Stimulated activated memory B cell treated with anti-CD40 and anti-IgM and Interleukin-4, amounts not matched to agents 10 μg/mL and 1 μg/mL and 100 μg/mL, for 72 hours (primary cell): Measurements from ENCODE around the gene NDC80.
"Not testable (repeated sequence)": the region's sequence is repeated elsewhere in the genome, so short reads cannot be mapped to it uniquely, and the experiment has no call there.

Experiments
- ATAC-seq: fragments of 150-1000 bp; cut with Tn5 transposase; 2 replicates; pipeline ENCODE4 v1.10.0; 2021
- H3K27ac Mint-ChIP-seq: one replicate; pipeline ENCODE4 v1.8.0; 2022; ENCODE audit warnings: mild to moderate bottlenecking, mixed read lengths
- H3K27me3 Mint-ChIP-seq: one replicate; pipeline ENCODE4 v1.8.0; 2022; ENCODE audit warnings: mixed read lengths
- H3K36me3 Mint-ChIP-seq: one replicate; pipeline ENCODE4 v1.8.0; 2022; ENCODE audit warnings: mixed read lengths
- H3K4me1 Mint-ChIP-seq: one replicate; pipeline ENCODE4 v1.8.0; 2022; ENCODE audit warnings: mixed read lengths
- H3K4me3 Mint-ChIP-seq: one replicate; pipeline ENCODE4 v1.8.0; 2022; ENCODE audit warnings: mild to moderate bottlenecking, moderate library complexity, mixed read lengths
- H3K9me3 Mint-ChIP-seq: one replicate; pipeline ENCODE4 v1.8.0; 2022; ENCODE audit warnings: mixed read lengths

Gene NDC80

GRCh38 chr18:2571200-2572170, at the start of gene NDC80, which contains the start of gene METTL4:
TSS of gene NDC80 (plus strand) at chr18:2571557. CDS start at chr18:2572986, 1,429 bp downstream.
TSS of gene METTL4 (minus strand) at chr18:2571505. CDS start at chr18:2567216, 4,289 bp downstream.
- H3K27me3 Mint-ChIP-seq: no peaks in the 10 kb centered on the region
- no peaks in the 10 kb centered on the region for H3K36me3 Mint-ChIP-seq
- peak within 1 kb of the TSS; percentile 99 for H3K4me3 Mint-ChIP-seq
- ATAC-seq: peak; percentile 94
- no peaks in the 10 kb centered on the region for H3K9me3 Mint-ChIP-seq
- H3K4me1 Mint-ChIP-seq: peaks cover 42% of the 10 kb centered on the region
- H3K27ac Mint-ChIP-seq: peak within 1 kb of the TSS; percentile 99

- no peaks in the 10 kb centered on the region for H3K27me3 Mint-ChIP-seq
- H3K36me3 Mint-ChIP-seq: peaks cover 5% of the 10 kb centered on the region
- H3K4me1 Mint-ChIP-seq: no peaks in the 10 kb centered on the region
- H3K4me3 Mint-ChIP-seq: no peak overlapping the region
- H3K27ac Mint-ChIP-seq: no peak overlapping the region
- no peak for ATAC-seq
- H3K9me3 Mint-ChIP-seq: no peaks in the 10 kb centered on the region
Observed at GRCh38 chr18:2522112-2522511, 49.2 kb upstream of the NDC80 start.

GRCh38 chr18:2524794-2525198, 46.6 kb upstream of the NDC80 start:
- H3K9me3 Mint-ChIP-seq, H3K4me3 Mint-ChIP-seq, H3K27ac Mint-ChIP-seq, H3K27me3 Mint-ChIP-seq, H3K4me1 Mint-ChIP-seq, ATAC-seq: not testable (repeated sequence)
- peaks cover 16% of the 10 kb centered on the region for H3K36me3 Mint-ChIP-seq

GRCh38 chr18:2526329-2526728, 45.0 kb upstream of the NDC80 start:
- no peaks in the 10 kb centered on the region for H3K9me3 Mint-ChIP-seq
- H3K36me3 Mint-ChIP-seq: peaks cover 17% of the 10 kb centered on the region
- H3K27me3 Mint-ChIP-seq: no peaks in the 10 kb centered on the region
- H3K4me1 Mint-ChIP-seq: no peaks in the 10 kb centered on the region
- H3K4me3 Mint-ChIP-seq: no peak overlapping the region
- ATAC-seq: no peak
- no peak overlapping the region for H3K27ac Mint-ChIP-seq

- Mint-ChIP-seq H3K27ac (no peak overlapping the region), H3K4me3 (no peak overlapping the region), H3K9me3 (no peaks in the 10 kb centered on the region), H3K4me1 (peaks cover 2% of the 10 kb centered on the region), H3K27me3 (no peaks in the 10 kb centered on the region), H3K36me3 (peaks cover 29% of the 10 kb centered on the region)
- no peak for ATAC-seq
Observed at GRCh38 chr18:2529154-2529553, 42.2 kb upstream of the NDC80 start.

GRCh38 chr18:2531751-2532150, 39.6 kb upstream of the NDC80 start:
- no peak overlapping the region for H3K4me3 Mint-ChIP-seq
- H3K36me3 Mint-ChIP-seq: peaks cover 44% of the 10 kb centered on the region
- no peaks in the 10 kb centered on the region for H3K9me3 Mint-ChIP-seq
- no peaks in the 10 kb centered on the region for H3K27me3 Mint-ChIP-seq
- no peak overlapping the region for H3K27ac Mint-ChIP-seq
- ATAC-seq: no peak
- H3K4me1 Mint-ChIP-seq: peaks cover 27% of the 10 kb centered on the region

GRCh38 chr18:2532797-2533196, 38.6 kb upstream of the NDC80 start:
- Mint-ChIP-seq H3K36me3 (peaks cover 48% of the 10 kb centered on the region), H3K4me3 (no peak overlapping the region), H3K4me1 (peaks cover 27% of the 10 kb centered on the region), H3K27me3 (no peaks in the 10 kb centered on the region), H3K27ac (no peak overlapping the region), H3K9me3 (no peaks in the 10 kb centered on the region)
- ATAC-seq: no peak

- Mint-ChIP-seq H3K27me3 (no peaks in the 10 kb centered on the region), H3K36me3 (peaks cover 37% of the 10 kb centered on the region), H3K4me3 (no peak overlapping the region), H3K27ac (peak overlapping the region; percentile 53), H3K4me1 (peaks cover 27% of the 10 kb centered on the region), H3K9me3 (no peaks in the 10 kb centered on the region)
- peak; percentile 75 for ATAC-seq
Observed at GRCh38 chr18:2534906-2535305, 36.5 kb upstream of the NDC80 start.

- H3K36me3 Mint-ChIP-seq: peaks cover 37% of the 10 kb centered on the region
- peaks cover 27% of the 10 kb centered on the region for H3K4me1 Mint-ChIP-seq
- peak overlapping the region; percentile 53 for H3K27ac Mint-ChIP-seq
Observed at GRCh38 chr18:2535419-2535910, 35.9 kb upstream of the NDC80 start.

GRCh38 chr18:2536063-2536462, 35.3 kb upstream of the NDC80 start:
- ATAC-seq: no peak
- Mint-ChIP-seq H3K27ac (peak overlapping the region; percentile 53), H3K9me3 (no peaks in the 10 kb centered on the region), H3K4me3 (no peak overlapping the region), H3K27me3 (no peaks in the 10 kb centered on the region), H3K36me3 (peaks cover 37% of the 10 kb centered on the region), H3K4me1 (peaks cover 27% of the 10 kb centered on the region)

More at GRCh38 chr18:2535419-2535910, 35.9 kb upstream of the NDC80 start:
- H3K27me3 Mint-ChIP-seq: no peaks in the 10 kb centered on the region
- ATAC-seq: peak; percentile 74
- no peaks in the 10 kb centered on the region for H3K9me3 Mint-ChIP-seq
- no peak overlapping the region for H3K4me3 Mint-ChIP-seq

GRCh38 chr18:2536493-2536892, 34.9 kb upstream of the NDC80 start:
- no peaks in the 10 kb centered on the region for H3K27me3 Mint-ChIP-seq
- H3K27ac Mint-ChIP-seq: peak overlapping the region; percentile 53
- peaks cover 36% of the 10 kb centered on the region for H3K36me3 Mint-ChIP-seq
- H3K9me3 Mint-ChIP-seq: no peaks in the 10 kb centered on the region
- H3K4me1 Mint-ChIP-seq: peaks cover 27% of the 10 kb centered on the region
- H3K4me3 Mint-ChIP-seq: no peak overlapping the region
- no peak for ATAC-seq

GRCh38 chr18:2537296-2537695, 34.1 kb upstream of the NDC80 start:
- no peaks in the 10 kb centered on the region for H3K9me3 Mint-ChIP-seq
- H3K27ac Mint-ChIP-seq: no peak overlapping the region
- peaks cover 28% of the 10 kb centered on the region for H3K36me3 Mint-ChIP-seq
- no peak overlapping the region for H3K4me3 Mint-ChIP-seq
- peaks cover 27% of the 10 kb centered on the region for H3K4me1 Mint-ChIP-seq
- H3K27me3 Mint-ChIP-seq: no peaks in the 10 kb centered on the region
- ATAC-seq: no peak

- Mint-ChIP-seq H3K27me3 (no peaks in the 10 kb centered on the region), H3K36me3 (peaks cover 20% of the 10 kb centered on the region), H3K4me3 (no peak overlapping the region), H3K9me3 (no peaks in the 10 kb centered on the region), H3K27ac (no peak overlapping the region), H3K4me1 (peaks cover 27% of the 10 kb centered on the region)
- no peak for ATAC-seq
Observed at GRCh38 chr18:2538236-2538635, 33.1 kb upstream of the NDC80 start.

GRCh38 chr18:2538844-2539243, 32.5 kb upstream of the NDC80 start:
- Mint-ChIP-seq H3K4me3 (no peak overlapping the region), H3K36me3 (peaks cover 20% of the 10 kb centered on the region), H3K4me1 (peaks cover 27% of the 10 kb centered on the region), H3K9me3 (no peaks in the 10 kb centered on the region), H3K27me3 (no peaks in the 10 kb centered on the region), H3K27ac (no peak overlapping the region)
- ATAC-seq: no peak

- peaks cover 11% of the 10 kb centered on the region for H3K36me3 Mint-ChIP-seq
- no peak overlapping the region for H3K4me3 Mint-ChIP-seq
- no peaks in the 10 kb centered on the region for H3K27me3 Mint-ChIP-seq
- no peak for ATAC-seq
- H3K9me3 Mint-ChIP-seq: no peaks in the 10 kb centered on the region
- H3K27ac Mint-ChIP-seq: no peak overlapping the region
- H3K4me1 Mint-ChIP-seq: peaks cover 10% of the 10 kb centered on the region
Observed at GRCh38 chr18:2540575-2540974, 30.8 kb upstream of the NDC80 start.
